ENCODE results near the gene DTNB. TPM values are rescaled to one million over a fixed set of nuclear protein-coding genes. Genes with fewer than 3 reads are reported as not detected.
"Not testable (repeated sequence)": the region's sequence is repeated elsewhere in the genome, so short reads cannot be mapped to it uniquely, and the experiment has no call there.

Gene DTNB
- total RNA-seq (2014; rRNA removed): 6.7 and 11.3 TPM in 2 replicates
- 6.2 TPM for polyA plus RNA-seq (2012)

GRCh38 chr2:25673300-25674076 lies at the start of gene DTNB:
DTNB (minus strand) TSS chr2:25673577; CDS start chr2:25652660, 20,917 bp downstream.
- DNase-seq (ENCODE audit: low read depth): peak; percentile 63

- no peak for DNase-seq (ENCODE audit: low read depth)
These were observed 48.8 kb upstream of the DTNB start for GRCh38 chr2:25722224-25722623.

- no peak for DNase-seq (ENCODE audit: low read depth)
These were observed 47.2 kb upstream of the DTNB start for GRCh38 chr2:25720575-25720974.

- DNase-seq (ENCODE audit: low read depth): no peak
These were observed 41.4 kb upstream of the DTNB start for GRCh38 chr2:25714740-25715139.

- no peak for DNase-seq (ENCODE audit: low read depth)
These were observed 39.1 kb upstream of the DTNB start for GRCh38 chr2:25712455-25712854.

- peak; percentile 12 for DNase-seq (ENCODE audit: low read depth)
These were observed 38.4 kb upstream of the DTNB start for GRCh38 chr2:25711675-25712354.

- no peak for DNase-seq (ENCODE audit: low read depth)
These were observed 37.4 kb upstream of the DTNB start for GRCh38 chr2:25710750-25711149.

GRCh38 chr2:25709349-25709748 lies 36.0 kb upstream of the DTNB start:
- DNase-seq (ENCODE audit: low read depth): no peak

GRCh38 chr2:25707927-25708590 lies 34.7 kb upstream of the DTNB start:
- DNase-seq (ENCODE audit: low read depth): no peak

- not testable (repeated sequence) for DNase-seq (ENCODE audit: low read depth)
These were observed 32.2 kb upstream of the DTNB start for GRCh38 chr2:25705575-25705974.

- DNase-seq (ENCODE audit: low read depth): no peak
These were observed 28.4 kb upstream of the DTNB start for GRCh38 chr2:25701801-25702200.

GRCh38 chr2:25700221-25700660 lies 26.9 kb upstream of the DTNB start:
- peak; percentile 44 for DNase-seq (ENCODE audit: low read depth)

GRCh38 chr2:25699216-25699615 lies 25.8 kb upstream of the DTNB start:
- no peak for DNase-seq (ENCODE audit: low read depth)

GRCh38 chr2:25698752-25699151 lies 25.4 kb upstream of the DTNB start:
- no peak for DNase-seq (ENCODE audit: low read depth)

- DNase-seq (ENCODE audit: low read depth): peak; percentile 17
These were observed 24.4 kb upstream of the DTNB start for GRCh38 chr2:25697559-25698341.

GRCh38 chr2:25692737-25693445 lies 19.5 kb upstream of the DTNB start:
- no peak for DNase-seq (ENCODE audit: low read depth)

GRCh38 chr2:25692143-25692542 lies 18.8 kb upstream of the DTNB start:
- no peak for DNase-seq (ENCODE audit: low read depth)

- no peak for DNase-seq (ENCODE audit: low read depth)
These were observed 16.7 kb upstream of the DTNB start for GRCh38 chr2:25690058-25690457.

- DNase-seq (ENCODE audit: low read depth): no peak
These were observed 14.9 kb upstream of the DTNB start for GRCh38 chr2:25688236-25688635.

GRCh38 chr2:25685741-25686140 lies 12.4 kb upstream of the DTNB start:
- no peak for DNase-seq (ENCODE audit: low read depth)

All from LHCN-M2 (cell line).